GM18951 (cell line): ENCODE data around the gene FARS2.

Experiments used
- POLR2A ChIP-seq: IDR thresholded peaks from 4 replicates; pipeline ENCODE4 v1.6.1; 2011; ENCODE audit warnings: mild to moderate bottlenecking; ENCODE audit not compliant: insufficient read length, insufficient read depth; ENCODE audit errors: extremely low read depth
- in situ Hi-C: fragments of 300-500 bp; cut with MboI; formaldehyde crosslinking; loops from one replicate; pipeline ENCODE4 v1.12.0; 2022; ENCODE audit warnings: low sequenced_read_pairs, mixed read lengths, inconsistent platforms; ENCODE audit not compliant: unreplicated experiment

Gene FARS2

GRCh38 chr6:5524110-5524509 is 262.8 kb downstream of the FARS2 start:
- in situ Hi-C loops: no loop called here
- no peak for TF ChIP-seq POLR2A

DNA sequence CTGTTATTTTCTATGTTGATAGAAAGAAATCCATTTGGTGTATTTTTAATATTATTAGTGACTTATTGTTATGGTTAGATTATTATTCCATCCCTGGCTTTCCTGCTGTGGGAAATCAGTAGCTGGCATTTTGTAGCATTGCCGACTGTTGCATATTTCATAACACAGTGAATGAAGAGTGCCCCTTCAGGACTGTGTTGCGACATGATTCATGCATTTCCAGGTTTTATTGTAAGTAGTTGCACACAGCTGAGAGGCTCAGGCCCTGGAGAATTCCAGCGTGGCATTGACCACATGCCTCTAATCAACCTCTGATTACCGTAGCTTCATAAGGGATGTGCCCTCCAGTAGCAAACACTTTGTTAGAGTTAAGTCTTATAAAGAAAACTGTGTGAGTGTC is 263.9 kb downstream of the FARS2 start:
- TF ChIP-seq POLR2A: no peak
- in situ Hi-C loops: no loop called here

DNA sequence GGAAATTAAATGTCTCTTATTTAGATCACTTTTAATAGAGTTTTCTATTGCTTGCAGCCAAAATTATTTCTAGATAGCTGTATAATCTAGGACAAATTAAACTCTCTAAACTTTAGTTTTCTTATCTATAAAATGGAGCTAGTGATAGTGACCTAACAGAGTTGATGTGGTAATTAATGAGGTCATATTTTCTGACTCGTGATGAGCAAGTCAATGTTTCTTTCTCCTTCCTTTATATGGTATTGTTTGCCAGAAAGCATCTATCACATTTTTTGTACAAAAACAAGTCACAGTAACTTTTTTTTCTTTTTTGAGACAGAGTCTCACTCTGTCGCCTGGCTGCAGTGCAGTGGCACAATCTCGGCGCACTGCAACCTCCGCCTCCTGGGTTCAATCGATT is 267.7 kb downstream of the FARS2 start:
- TF ChIP-seq POLR2A: no peak
- in situ Hi-C loops: no loop called here

DNA sequence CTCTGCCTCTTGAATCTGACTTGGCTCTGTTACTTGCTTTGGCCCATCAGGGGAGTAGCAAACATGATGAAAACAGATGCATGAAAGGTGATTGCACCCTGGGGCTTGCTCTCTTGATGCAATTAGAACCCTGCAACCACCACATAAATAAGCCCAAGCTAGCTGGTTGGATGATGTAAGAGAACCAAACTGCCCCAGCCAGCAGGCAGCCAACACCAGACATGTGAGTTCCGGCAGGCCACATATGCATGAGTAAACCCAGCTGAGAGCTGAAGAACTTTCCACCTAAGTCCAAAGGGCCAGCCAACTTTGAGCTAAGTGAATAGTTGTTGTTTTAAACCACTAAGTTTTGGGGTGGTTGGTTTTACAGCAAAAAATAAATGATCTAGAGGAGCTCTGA is 268.4 kb downstream of the FARS2 start:
- in situ Hi-C loops: no loop called here
- TF ChIP-seq POLR2A: no peak

GRCh38 chr6:5531161-5531560 is 269.8 kb downstream of the FARS2 start:
- TF ChIP-seq POLR2A: no peak
- in situ Hi-C loops: no loop called here

GRCh38 chr6:5531853-5532375 is 270.6 kb downstream of the FARS2 start:
- in situ Hi-C loops: no loop called here
- no peak for TF ChIP-seq POLR2A

DNA sequence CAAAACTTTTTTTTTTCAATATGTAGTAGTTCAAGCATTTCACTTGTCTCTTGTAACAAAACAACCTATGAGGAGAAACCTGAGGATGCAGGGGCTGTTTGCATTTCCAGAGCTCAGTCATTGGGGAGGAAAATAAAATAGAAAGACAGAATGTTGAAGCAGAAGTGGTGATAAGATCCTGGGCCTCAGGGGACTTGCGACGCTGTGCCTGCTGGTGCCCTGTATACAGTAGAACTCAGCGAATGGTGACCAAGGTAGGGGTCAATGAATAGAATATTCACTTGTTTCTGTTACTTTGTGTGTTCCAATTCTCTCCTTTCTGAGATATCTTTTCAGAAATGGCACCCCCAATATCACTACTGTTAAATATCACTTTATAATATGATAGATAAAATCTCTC is 271.6 kb downstream of the FARS2 start:
- no peak for TF ChIP-seq POLR2A
- in situ Hi-C loops: no loop called here

GRCh38 chr6:5534643-5535042 is 273.3 kb downstream of the FARS2 start:
- TF ChIP-seq POLR2A: no peak
- in situ Hi-C loops: no loop called here

GRCh38 chr6:5536644-5537043 is 275.3 kb downstream of the FARS2 start:
- in situ Hi-C loops: no loop called here

DNA sequence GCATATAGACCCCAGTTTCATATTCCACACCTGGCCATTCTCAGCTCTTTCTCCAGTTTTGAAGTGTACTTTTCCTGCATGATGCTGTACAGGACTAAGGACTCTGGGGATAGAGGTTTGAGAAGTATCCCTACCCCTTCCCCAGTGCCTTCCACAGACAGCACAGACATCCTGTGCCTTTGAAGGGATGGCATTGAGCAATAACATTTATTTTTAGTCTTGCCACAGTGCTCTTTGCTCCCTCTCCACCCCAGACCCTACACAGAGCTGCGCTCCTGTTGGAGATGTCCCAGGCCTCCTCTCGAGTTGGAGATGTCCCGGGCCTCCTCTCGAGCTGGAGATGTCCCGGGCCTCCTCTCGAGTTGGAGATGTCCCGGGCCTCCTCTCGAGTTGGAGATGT is 275.8 kb downstream of the FARS2 start:
- in situ Hi-C loops: no loop called here
- no peak for TF ChIP-seq POLR2A

More at GRCh38 chr6:5536644-5537043, 275.3 kb downstream of the FARS2 start:
- TF ChIP-seq POLR2A: no peak

DNA sequence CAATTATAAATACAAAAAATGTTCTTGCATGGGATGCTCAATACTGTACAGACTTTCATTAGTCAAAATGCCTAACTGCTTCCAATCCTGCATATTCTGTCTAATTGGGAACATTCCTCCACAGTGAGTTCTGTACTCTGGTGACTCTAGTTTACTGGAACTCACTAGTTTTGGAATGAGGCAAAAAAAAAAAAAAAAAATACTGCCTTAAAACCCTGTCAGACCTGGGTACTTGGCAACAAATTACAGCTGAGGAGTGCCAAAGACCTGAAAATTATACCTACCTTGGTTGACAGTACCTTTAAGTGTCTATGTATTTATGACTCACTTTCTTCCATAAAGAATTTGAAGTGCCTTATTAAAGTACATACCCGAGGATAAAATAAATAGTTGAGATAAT is 276.7 kb downstream of the FARS2 start:
- TF ChIP-seq POLR2A: no peak
- in situ Hi-C loops: no loop called here

- TF ChIP-seq POLR2A: no peak
- in situ Hi-C loops: no loop called here
These were observed 279.1 kb downstream of the FARS2 start for GRCh38 chr6:5540370-5540769.

DNA sequence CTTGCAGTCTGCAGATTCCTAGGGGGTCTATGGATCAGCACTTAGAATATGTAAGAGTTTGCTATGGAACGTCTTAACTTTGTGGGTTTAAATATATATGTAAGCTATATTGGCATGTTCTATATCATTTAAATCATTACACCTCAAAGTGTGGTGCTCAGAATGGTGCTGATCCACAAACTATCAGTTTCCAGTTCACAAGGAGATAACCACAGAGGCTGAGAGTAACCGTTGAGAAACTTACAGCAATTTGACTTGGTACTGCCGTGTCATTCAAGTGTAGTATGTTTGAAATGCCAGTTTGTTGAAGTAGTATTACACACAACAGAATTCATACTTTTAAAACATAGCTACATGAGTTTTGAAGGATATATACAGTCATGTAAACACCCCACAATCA is 279.7 kb downstream of the FARS2 start:
- in situ Hi-C loops: no loop called here
- no peak for TF ChIP-seq POLR2A

GRCh38 chr6:5541751-5542432 is 280.6 kb downstream of the FARS2 start:
- in situ Hi-C loops: no loop called here
- no peak for TF ChIP-seq POLR2A
